Loucy (cell line): ENCODE data around the gene TSC22D3.

Experiments
- H2AFZ ChIP-seq: fragments of 200-600 bp; sonication (generic); 2 replicates; pipeline ENCODE4 v1.6.0; 2016; ENCODE audit warnings: antibody characterized with exemption, mild to moderate bottlenecking, low read length, moderate library complexity
- H3F3A ChIP-seq: fragments of 200-600 bp; 2 replicates; pipeline ENCODE4 v1.6.0; 2016; ENCODE audit warnings: antibody characterized with exemption, low read depth, mild to moderate bottlenecking
- H3K27me3 ChIP-seq: fragments of 200-600 bp; sonication (generic); 2 replicates; pipeline ENCODE4 v1.6.1; 2014; ENCODE audit warnings: low read length, mild to moderate bottlenecking; ENCODE audit not compliant: insufficient read depth, poor library complexity, severe bottlenecking
- H3K36me3 ChIP-seq: fragments of 200-600 bp; sonication (generic); 2 replicates; pipeline ENCODE4 v1.6.1; 2016; ENCODE audit warnings: low read length; ENCODE audit not compliant: insufficient read depth
- H3K4me1 ChIP-seq: fragments of 200-600 bp; sonication (generic); 2 replicates; pipeline ENCODE4 v1.5.1; 2014; ENCODE audit warnings: low read length, mild to moderate bottlenecking; ENCODE audit not compliant: insufficient read depth, poor library complexity, severe bottlenecking
- H3K4me2 ChIP-seq: fragments of 200-600 bp; sonication (generic); 2 replicates; pipeline ENCODE4 v1.6.0; 2014; ENCODE audit warnings: antibody characterized with exemption, low read length, low read depth, mild to moderate bottlenecking; ENCODE audit not compliant: poor library complexity, severe bottlenecking
- H3K4me3 ChIP-seq: fragments of 200-600 bp; sonication (generic); 2 replicates; pipeline ENCODE4 v1.5.1; 2014; ENCODE audit warnings: low read length, mild to moderate bottlenecking, mixed read lengths; ENCODE audit not compliant: poor library complexity, severe bottlenecking
- H3K79me2 ChIP-seq: fragments of 200-600 bp; sonication (generic); 2 replicates; pipeline ENCODE4 v1.6.1; 2014; ENCODE audit warnings: low read length; ENCODE audit not compliant: insufficient read depth
- H3K9ac ChIP-seq: fragments of 200-600 bp; sonication (generic); 2 replicates; pipeline ENCODE4 v1.6.0; 2014; ENCODE audit warnings: mild to moderate bottlenecking, low read depth, low read length, moderate library complexity; ENCODE audit not compliant: poor library complexity, severe bottlenecking
- H3K9me2 ChIP-seq: fragments of 200-600 bp; sonication (generic); replicated peaks from 2 replicates; pipeline ENCODE4 v1.6.1; 2016; ENCODE audit warnings: low read depth, low read length, mixed read lengths
- H3K9me3 ChIP-seq: fragments of 200-600 bp; sonication (generic); 2 replicates; pipeline ENCODE4 v1.6.1; 2014; ENCODE audit warnings: mild to moderate bottlenecking, antibody characterized with exemption, low read length, low read depth; ENCODE audit not compliant: insufficient read depth
- H4K20me1 ChIP-seq: fragments of 200-600 bp; sonication (generic); 2 replicates; pipeline ENCODE4 v1.6.0; 2014; ENCODE audit warnings: antibody characterized with exemption, low read length, mild to moderate bottlenecking; ENCODE audit not compliant: insufficient read depth, poor library complexity, severe bottlenecking
- CTCF ChIP-seq: fragments of 200-600 bp; sonication (generic); conservative IDR thresholded peaks from 2 replicates; pipeline ENCODE4 v1.5.1; 2014; ENCODE audit warnings: mild to moderate bottlenecking, antibody characterized with exemption, low read length
- EZH2phosphoT487 ChIP-seq: fragments of 200-600 bp; IDR thresholded peaks from 2 replicates; pipeline ENCODE4 v1.6.1; 2018; ENCODE audit warnings: antibody characterized with exemption, mild to moderate bottlenecking, moderate library complexity, borderline replicate concordance

Gene TSC22D3

DNA sequence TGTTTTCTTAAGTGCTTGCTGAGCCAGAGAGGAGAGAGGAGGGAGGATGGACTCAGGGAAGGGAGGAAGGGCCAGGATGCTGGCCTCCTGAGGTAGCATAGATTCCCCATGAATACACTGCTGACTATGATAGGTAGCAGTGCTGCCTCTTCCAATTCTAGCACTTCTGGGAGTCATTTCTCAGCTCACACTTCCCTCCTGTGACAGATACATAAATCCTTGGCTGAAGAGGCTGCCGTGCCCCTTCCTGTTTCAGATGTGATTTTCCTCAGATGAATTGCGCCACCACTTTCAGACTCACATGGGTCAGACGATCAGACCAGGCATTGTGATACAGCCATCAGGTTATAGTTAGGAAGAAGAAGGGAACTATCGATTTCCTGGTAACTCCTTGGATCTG, 22.4 kb downstream of the TSC22D3 start:
- peaks cover 7% of the 10 kb centered on the region for H3K4me1 ChIP-seq
- no peak overlapping the region for H3K9ac ChIP-seq
- H3K79me2 ChIP-seq = no peaks in the 10 kb centered on the region
- no peaks in the 10 kb centered on the region for H3F3A ChIP-seq
- no peaks in the 10 kb centered on the region for H3K9me2 ChIP-seq
- no peaks in the 10 kb centered on the region for H3K27me3 ChIP-seq
- H3K36me3 ChIP-seq = no peaks in the 10 kb centered on the region
- H2AFZ ChIP-seq = no peak overlapping the region
- H4K20me1 ChIP-seq = no peaks in the 10 kb centered on the region
- H3K9me3 ChIP-seq = no peaks in the 10 kb centered on the region
- no peak overlapping the region for H3K4me2 ChIP-seq
- no peak overlapping the region for H3K4me3 ChIP-seq
- TF ChIP-seq CTCF = no peak
- no peak for TF ChIP-seq EZH2phosphoT487

GRCh38 chrX:107752714-107753113, 22.9 kb downstream of the TSC22D3 start:
- no peak for TF ChIP-seq EZH2phosphoT487
- no peak for TF ChIP-seq CTCF
- Histone ChIP-seq H3K36me3 (no peaks in the 10 kb centered on the region; the same call in 1 of the 2 replicates), H3K9me2 (no peaks in the 10 kb centered on the region), H3K4me3 (no peak overlapping the region), H3F3A (no peaks in the 10 kb centered on the region), H3K9ac (no peak overlapping the region), H4K20me1 (no peaks in the 10 kb centered on the region), H3K9me3 (no peaks in the 10 kb centered on the region), H3K4me1 (peaks cover 7% of the 10 kb centered on the region), H2AFZ (no peak overlapping the region), H3K4me2 (no peak overlapping the region), H3K79me2 (no peaks in the 10 kb centered on the region), H3K27me3 (no peaks in the 10 kb centered on the region)

DNA sequence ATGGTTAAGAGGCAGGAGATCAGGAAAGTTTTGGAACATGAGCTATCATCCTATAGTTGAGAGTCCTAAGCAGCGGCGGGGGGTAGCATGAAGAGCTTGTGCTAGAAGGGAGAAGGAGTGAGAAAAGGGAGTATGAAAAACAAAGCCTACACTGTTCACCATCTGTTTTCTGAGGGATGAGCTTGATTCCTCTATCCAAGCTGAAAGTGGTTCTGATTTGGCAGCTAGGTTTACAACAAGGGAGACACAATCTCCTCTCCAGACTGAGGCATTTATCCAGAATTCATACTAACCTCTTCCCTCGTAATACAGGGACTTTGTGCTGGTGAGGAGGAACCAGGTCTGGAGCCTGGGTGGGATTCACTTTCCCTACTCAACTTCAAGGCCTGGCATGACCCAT, 23.5 kb downstream of the TSC22D3 start:
- H4K20me1 ChIP-seq = no peaks in the 10 kb centered on the region
- H3K9me3 ChIP-seq = no peaks in the 10 kb centered on the region
- no peaks in the 10 kb centered on the region; the same call in 1 of the 2 replicates for H3K36me3 ChIP-seq
- TF ChIP-seq EZH2phosphoT487 (no peak), CTCF (no peak)
- no peak overlapping the region for H2AFZ ChIP-seq
- H3K4me1 ChIP-seq = peaks cover 7% of the 10 kb centered on the region
- H3K4me3 ChIP-seq = no peak overlapping the region
- no peaks in the 10 kb centered on the region for H3K27me3 ChIP-seq
- no peaks in the 10 kb centered on the region for H3F3A ChIP-seq
- H3K4me2 ChIP-seq = no peak overlapping the region
- no peaks in the 10 kb centered on the region for H3K9me2 ChIP-seq
- no peaks in the 10 kb centered on the region for H3K79me2 ChIP-seq
- no peak overlapping the region for H3K9ac ChIP-seq
